A549 (cell line): ENCODE measurements around the gene RNASE12. TPM values are rescaled to one million over a fixed set of nuclear protein-coding genes. Genes with fewer than 3 reads are reported as not detected.
"Not testable (repeated sequence)": the region's sequence is repeated elsewhere in the genome, so short reads cannot be mapped to it uniquely, and the experiment has no call there.

Experiments
- ATAC-seq, 2 experiments: fragments of 200-7000 bp in 1 of 2; fragments of >200 bp in 1 of 2; cut with Nextera tagmentation in 1 of 2; cut with Tn5 transposase in 1 of 2; 3 replicates each; pipeline versions ENCODE4 v1.8.0 to v1.9.1; 2018 to 2020; ENCODE audit warnings: mild to moderate bottlenecking in 1 of 2, moderate library complexity in 1 of 2
- CTCF ChIA-PET: fragments of 300-600 bp; sonication (Branson Sonifier 250); formaldehyde crosslinking; extraction: SDS; loops from one replicate; lab custom pipeline; 2021; ENCODE audit warnings: antibody characterized with exemption, inconsistent platforms; lab: Yijun Ruan, JAX
- POLR2A ChIA-PET: fragments of 350-600 bp; formaldehyde crosslinking; extraction: SDS; loops from one replicate; lab custom pipeline; 2021; ENCODE audit warnings: antibody characterized with exemption, inconsistent platforms; lab: Yijun Ruan, JAX
- DNase-seq, 2 experiments: peaks; one replicate each; pipeline versions ENCODE4 v3.0.0 to v3.0.0-alpha.2; 2011 to 2016; ENCODE audit warnings: low read depth in 1 of 2, low spot score in 1 of 2
- FAIRE-seq: peaks from 2 replicates; lab custom pipeline; 2011; peaks lifted over from hg19 to GRCh38; lab: Jason Lieb, UNC
- H3K27ac ChIP-seq, 2 experiments: fragments of >200 bp; sonication (Bioruptor Twin); formaldehyde crosslinking; 3 replicates each; pipeline ENCODE4 v1.5.1; 2016 to 2017
- H3K4me1 ChIP-seq: fragments of >200 bp; sonication (Bioruptor Twin); formaldehyde crosslinking; 3 replicates; pipeline ENCODE4 v1.6.1; 2016
- H3K4me2 ChIP-seq: fragments of >200 bp; sonication (Bioruptor Twin); formaldehyde crosslinking; 3 replicates; pipeline ENCODE4 v1.6.1; 2016
- H3K4me3 ChIP-seq: fragments of >200 bp; sonication (Bioruptor Twin); formaldehyde crosslinking; 3 replicates; pipeline ENCODE4 v1.5.1; 2016
- H3K9me3 ChIP-seq: fragments of >200 bp; sonication (Bioruptor Twin); formaldehyde crosslinking; 3 replicates; pipeline ENCODE4 v1.6.1; 2016
- ATOH8 ChIP-seq: fragments of 250-450 bp; sonication (Bioruptor Pico); IDR thresholded peaks from 2 replicates; pipeline ENCODE4 v1.5.0; 2020; ENCODE audit warnings: low read depth, mild to moderate bottlenecking, moderate library complexity
- BCL3 ChIP-seq: fragments of >200 bp; sonication (Bioruptor Twin); formaldehyde crosslinking; IDR thresholded peaks from 3 replicates; pipeline ENCODE4 v1.6.1; 2016
- CEBPB ChIP-seq, 2 experiments: fragments of >200 bp in 1 of 2; sonication (Bioruptor Twin) in 1 of 2; formaldehyde crosslinking in 1 of 2; IDR thresholded peaks; 2 replicates each; pipeline ENCODE4 v1.6.1; 2012 to 2016
- EHF ChIP-seq: fragments of 250-450 bp; sonication (Bioruptor Pico); IDR thresholded peaks from 2 replicates; pipeline ENCODE4 v1.5.0; 2020; ENCODE audit warnings: mild to moderate bottlenecking
- ELK1 ChIP-seq: fragments of 150-350 bp; IDR thresholded peaks from 2 replicates; pipeline ENCODE4 v1.6.1; 2014; ENCODE audit warnings: low read depth, mild to moderate bottlenecking, low read length
- GATA3 ChIP-seq: IDR thresholded peaks from 2 replicates; pipeline ENCODE4 v1.6.1; 2012; ENCODE audit warnings: borderline replicate concordance
- HDAC2 ChIP-seq: fragments of 200-600 bp; sonication (generic); IDR thresholded peaks from 2 replicates; pipeline ENCODE4 v1.6.1; 2016
- JUN ChIP-seq, 2 experiments: fragments of >200 bp; sonication (Bioruptor Twin); formaldehyde crosslinking; IDR thresholded peaks; 2 replicates in 1 of 2; 3 replicates in 1 of 2; pipeline ENCODE4 v1.6.1; 2016 to 2017
- JUNB ChIP-seq: fragments of >200 bp; sonication (Bioruptor Twin); formaldehyde crosslinking; IDR thresholded peaks from 2 replicates; pipeline ENCODE4 v1.6.1; 2016
- MAFK ChIP-seq: fragments of 450-650 bp; IDR thresholded peaks from 2 replicates; pipeline ENCODE4 v1.6.1; 2014; ENCODE audit not compliant: partially characterized antibody
- NR3C1 ChIP-seq: fragments of >200 bp; sonication (Bioruptor Twin); formaldehyde crosslinking; IDR thresholded peaks from 3 replicates; pipeline ENCODE4 v1.6.1; 2017
- RAD21 ChIP-seq, 2 experiments: fragments of >200 bp in 1 of 2; sonication (Bioruptor Twin) in 1 of 2; formaldehyde crosslinking in 1 of 2; IDR thresholded peaks in 1 of 2; conservative IDR thresholded peaks in 1 of 2; 2 replicates in 1 of 2; 3 replicates in 1 of 2; pipeline ENCODE4 v1.6.1; 2012 to 2018; ENCODE audit warnings: inconsistent platforms in 1 of 2
- RARB ChIP-seq: fragments of 250-450 bp; sonication (Bioruptor Pico); IDR thresholded peaks from 2 replicates; pipeline ENCODE4 v1.8.0; 2021; ENCODE audit warnings: mild to moderate bottlenecking, moderate library complexity
- USF2 ChIP-seq: fragments of 450-650 bp; IDR thresholded peaks from 2 replicates; pipeline ENCODE4 v1.6.1; 2014; ENCODE audit warnings: antibody characterized with exemption
- WGBS: methylation state at CpG from one replicate; pipeline ENCODE4 v1.1.6; 2017; ENCODE audit errors: missing lambda C conversion rate; 5-methylcytosine and 5-hydroxymethylcytosine counted together
- polyA plus RNA-seq, 4 experiments: library from polyadenylated mRNA; depleted of rRNA in 3 of 4; stranded (reverse); fragments of >200 nt; fragmentation: RNase III in 1 of 4; extraction: RNeasy Plus Mini Kit Qiagen cat#74134 plus additional on column Dnase treatment in 1 of 4; gene quantifications; 2 replicates in 3 of 4; 3 replicates in 1 of 4; pipeline ENCODE4 v1.2.3, GENCODE V29; 2011 to 2017
- TF ChIP-seq, protein P1 (sequence below): fragments of >200 bp; sonication (Bioruptor Twin); formaldehyde crosslinking; IDR thresholded peaks from 3 replicates; pipeline ENCODE4 v1.5.1; 2016
- TF ChIP-seq, protein P2 (sequence below): IDR thresholded peaks from 2 replicates; pipeline ENCODE4 v1.6.1; 2012

The RNASE12 gene
- polyA plus RNA-seq, 2 of the 4 experiments (the other 2 are of a cell fraction): not detected

DNA sequence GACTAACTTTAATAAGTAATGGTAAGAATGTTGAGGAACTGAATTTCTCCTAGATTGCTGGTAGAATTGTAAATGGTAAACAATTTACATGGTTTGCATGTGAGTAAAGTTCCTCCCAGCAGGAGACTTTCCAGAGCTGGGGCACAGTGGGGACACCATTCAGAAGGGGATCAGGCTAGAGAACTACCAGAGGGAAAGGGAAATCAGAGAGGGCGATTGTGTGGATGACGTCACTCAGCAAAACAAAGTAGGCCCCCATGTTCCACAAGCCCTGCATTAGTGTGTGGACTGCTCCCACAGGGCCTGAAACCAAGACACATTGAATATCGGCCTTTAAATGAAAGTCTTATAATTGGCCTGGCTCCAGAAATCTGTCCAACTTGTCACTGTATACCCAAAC lies 12.9 kb downstream of the RNASE12 start:
- DNase-seq: no peak
- H3K4me3 ChIP-seq: no peak overlapping the region
- H3K4me2 ChIP-seq: no peak overlapping the region
- no peaks in the 10 kb centered on the region for H3K4me1 ChIP-seq
- CTCF ChIA-PET: no interaction called here
- H3K9me3 ChIP-seq: no peaks in the 10 kb centered on the region
- no peak for TF ChIP-seq MAFK
- TF ChIP-seq GATA3: no peak
- TF ChIP-seq JUN (IDR thresholded peaks at IDR 0.05): no peak
- TF ChIP-seq CEBPB (IDR thresholded peaks at IDR 0.05): no peak
- TF ChIP-seq EHF (CRISPR knock-in tag): no peak
- no peak for TF ChIP-seq BCL3
- TF ChIP-seq, protein P1, sequence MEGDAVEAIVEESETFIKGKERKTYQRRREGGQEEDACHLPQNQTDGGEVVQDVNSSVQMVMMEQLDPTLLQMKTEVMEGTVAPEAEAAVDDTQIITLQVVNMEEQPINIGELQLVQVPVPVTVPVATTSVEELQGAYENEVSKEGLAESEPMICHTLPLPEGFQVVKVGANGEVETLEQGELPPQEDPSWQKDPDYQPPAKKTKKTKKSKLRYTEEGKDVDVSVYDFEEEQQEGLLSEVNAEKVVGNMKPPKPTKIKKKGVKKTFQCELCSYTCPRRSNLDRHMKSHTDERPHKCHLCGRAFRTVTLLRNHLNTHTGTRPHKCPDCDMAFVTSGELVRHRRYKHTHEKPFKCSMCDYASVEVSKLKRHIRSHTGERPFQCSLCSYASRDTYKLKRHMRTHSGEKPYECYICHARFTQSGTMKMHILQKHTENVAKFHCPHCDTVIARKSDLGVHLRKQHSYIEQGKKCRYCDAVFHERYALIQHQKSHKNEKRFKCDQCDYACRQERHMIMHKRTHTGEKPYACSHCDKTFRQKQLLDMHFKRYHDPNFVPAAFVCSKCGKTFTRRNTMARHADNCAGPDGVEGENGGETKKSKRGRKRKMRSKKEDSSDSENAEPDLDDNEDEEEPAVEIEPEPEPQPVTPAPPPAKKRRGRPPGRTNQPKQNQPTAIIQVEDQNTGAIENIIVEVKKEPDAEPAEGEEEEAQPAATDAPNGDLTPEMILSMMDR: no peak
- TF ChIP-seq, protein P2, sequence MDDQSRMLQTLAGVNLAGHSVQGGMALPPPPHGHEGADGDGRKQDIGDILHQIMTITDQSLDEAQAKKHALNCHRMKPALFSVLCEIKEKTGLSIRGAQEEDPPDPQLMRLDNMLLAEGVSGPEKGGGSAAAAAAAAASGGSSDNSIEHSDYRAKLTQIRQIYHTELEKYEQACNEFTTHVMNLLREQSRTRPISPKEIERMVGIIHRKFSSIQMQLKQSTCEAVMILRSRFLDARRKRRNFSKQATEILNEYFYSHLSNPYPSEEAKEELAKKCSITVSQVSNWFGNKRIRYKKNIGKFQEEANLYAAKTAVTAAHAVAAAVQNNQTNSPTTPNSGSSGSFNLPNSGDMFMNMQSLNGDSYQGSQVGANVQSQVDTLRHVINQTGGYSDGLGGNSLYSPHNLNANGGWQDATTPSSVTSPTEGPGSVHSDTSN: no peak
- no peak for TF ChIP-seq NR3C1
- TF ChIP-seq JUNB: no peak
- TF ChIP-seq HDAC2: no peak
- TF ChIP-seq ATOH8 (CRISPR knock-in tag): no peak
- TF ChIP-seq RAD21 (conservative IDR thresholded peaks at IDR 0.05 in 1 of 2, IDR thresholded peaks at IDR 0.05 in 1 of 2): no peak
- no peak for TF ChIP-seq ELK1
- no peak for TF ChIP-seq RARB (CRISPR knock-in tag)
- ATAC-seq: no peak
- 64% methylated on average over 3 of the region's 3 CpGs for WGBS
- POLR2A ChIA-PET: no interaction called here
- H3K27ac ChIP-seq: no peak overlapping the region
- no peak for FAIRE-seq

- not testable (repeated sequence) for FAIRE-seq, H3K4me2 ChIP-seq, ATAC-seq, H3K27ac ChIP-seq
- WGBS: 26% methylated on average over 4 of the region's 4 CpGs
- peak; percentile 44 for TF ChIP-seq USF2
- TF ChIP-seq, all 56 proteins: peak for 1; not testable (repeated sequence) for 55
- POLR2A ChIA-PET, H3K4me1 ChIP-seq, DNase-seq, H3K4me3 ChIP-seq, CTCF ChIA-PET: not testable (repeated sequence)
- peaks cover 14% of the 10 kb centered on the region for H3K9me3 ChIP-seq
Measured at GRCh38 chr14:20572382-20572990, 18.7 kb downstream of the RNASE12 start.

- ATAC-seq, CTCF ChIA-PET, POLR2A ChIA-PET, DNase-seq, H3K27ac ChIP-seq, H3K4me1 ChIP-seq, H3K4me3 ChIP-seq, FAIRE-seq, H3K4me2 ChIP-seq: not testable (repeated sequence)
- WGBS: 22% methylated on average over 1 of the region's 1 CpG
- H3K9me3 ChIP-seq: peaks cover 14% of the 10 kb centered on the region
Measured at GRCh38 chr14:20570720-20571119, 20.5 kb downstream of the RNASE12 start.

- ATAC-seq, DNase-seq, CTCF ChIA-PET, H3K4me1 ChIP-seq, H3K4me2 ChIP-seq, H3K27ac ChIP-seq, FAIRE-seq, H3K4me3 ChIP-seq, POLR2A ChIA-PET: not testable (repeated sequence)
- 2% methylated on average over 2 of the region's 2 CpGs for WGBS
- H3K9me3 ChIP-seq: peaks cover 14% of the 10 kb centered on the region
Measured at GRCh38 chr14:20569865-20570264, 21.3 kb downstream of the RNASE12 start.
